Trophoblast cell (in vitro differentiated cells and primary cell): ENCODE results near the gene JAML.

Source experiments
- DNase-seq, 2 donors: peaks; one replicate each; pipeline ENCODE4 v3.0.0-alpha.2; 2016
- H2AFZ ChIP-seq: 2 replicates; pipeline ENCODE4 v1.6.1; 2013; ENCODE audit warnings: low read length, moderate library complexity, mild to moderate bottlenecking; ENCODE audit not compliant: insufficient read depth, poor library complexity
- H2AK5ac ChIP-seq: 2 replicates; pipeline ENCODE4 v1.6.1; 2013; ENCODE audit warnings: mild to moderate bottlenecking, low read length
- H2BK120ac ChIP-seq: 2 replicates; pipeline ENCODE4 v1.6.1; 2013; ENCODE audit warnings: low read length, mild to moderate bottlenecking, moderate library complexity; ENCODE audit not compliant: insufficient read depth, poor library complexity
- H2BK12ac ChIP-seq: 2 replicates; pipeline ENCODE4 v1.6.1; 2013; ENCODE audit warnings: mild to moderate bottlenecking, low read length, moderate library complexity
- H2BK5ac ChIP-seq: 2 replicates; pipeline ENCODE4 v1.6.1; 2013; ENCODE audit warnings: low read length, low read depth, moderate library complexity, mild to moderate bottlenecking; ENCODE audit not compliant: poor library complexity
- H3K14ac ChIP-seq: 2 replicates; pipeline ENCODE4 v1.6.1; 2013; ENCODE audit warnings: mild to moderate bottlenecking, low read length
- H3K18ac ChIP-seq: 2 replicates; pipeline ENCODE4 v1.6.1; 2013; ENCODE audit warnings: mild to moderate bottlenecking, low read length
- H3K23ac ChIP-seq: 2 replicates; pipeline ENCODE4 v1.6.1; 2013; ENCODE audit warnings: low read length
- H3K27ac ChIP-seq: 2 replicates; pipeline ENCODE4 v1.5.1; 2013; ENCODE audit warnings: low read depth, mild to moderate bottlenecking, inconsistent platforms, low read length, moderate library complexity
- H3K27me3 ChIP-seq: 2 replicates; pipeline ENCODE4 v1.6.1; 2013; ENCODE audit warnings: inconsistent platforms, mild to moderate bottlenecking, low read length, moderate library complexity; ENCODE audit not compliant: insufficient read depth
- H3K36me3 ChIP-seq, 2 experiments: 1 replicate in 1 of 2; 2 replicates in 1 of 2; pipeline ENCODE4 v1.6.1; 2013; ENCODE audit warnings: low read length in 2 of 2, mild to moderate bottlenecking in 2 of 2, moderate library complexity in 1 of 2; ENCODE audit not compliant: insufficient read depth in 2 of 2, control insufficient read depth in 1 of 2
- H3K4ac ChIP-seq: 2 replicates; pipeline ENCODE4 v1.6.1; 2013; ENCODE audit warnings: low read depth, mild to moderate bottlenecking, low read length, moderate library complexity
- H3K4me1 ChIP-seq, 2 experiments: 1 replicate in 1 of 2; 2 replicates in 1 of 2; pipeline ENCODE4 v1.6.1; 2013; ENCODE audit warnings: low read length in 2 of 2, mild to moderate bottlenecking in 2 of 2, moderate library complexity in 1 of 2; ENCODE audit not compliant: insufficient read depth in 2 of 2, control insufficient read depth in 1 of 2
- H3K4me2 ChIP-seq: 2 replicates; pipeline ENCODE4 v1.6.1; 2013; ENCODE audit warnings: inconsistent platforms, mild to moderate bottlenecking, low read length, moderate library complexity
- H3K4me3 ChIP-seq: 2 replicates; pipeline ENCODE4 v1.5.1; 2013; ENCODE audit warnings: mild to moderate bottlenecking, low read depth, low read length, inconsistent platforms
- H3K79me1 ChIP-seq: one replicate; pipeline ENCODE4 v1.6.1; 2013; ENCODE audit warnings: low read length
- H3K79me2 ChIP-seq: 2 replicates; pipeline ENCODE4 v1.6.1; 2013; ENCODE audit warnings: low read length, mild to moderate bottlenecking; ENCODE audit not compliant: control insufficient read depth, insufficient read depth, poor library complexity
- H3K9ac ChIP-seq: 2 replicates; pipeline ENCODE4 v1.6.1; 2013; ENCODE audit warnings: mild to moderate bottlenecking, low read length
- H3K9me3 ChIP-seq: 2 replicates; pipeline ENCODE4 v1.6.1; 2013; ENCODE audit warnings: low read depth, mild to moderate bottlenecking, control low read depth, inconsistent platforms, low read length; ENCODE audit not compliant: insufficient read depth
- H4K12ac ChIP-seq: 2 replicates; pipeline ENCODE4 v1.6.1; 2013; ENCODE audit warnings: low read depth, mild to moderate bottlenecking, low read length, moderate library complexity
- H4K8ac ChIP-seq: 2 replicates; pipeline ENCODE4 v1.6.1; 2013; ENCODE audit warnings: low read depth, mild to moderate bottlenecking, low read length, moderate library complexity
- H4K91ac ChIP-seq: one replicate; pipeline ENCODE4 v1.6.1; 2013; ENCODE audit warnings: low read depth, mild to moderate bottlenecking, low read length, moderate library complexity
- WGBS: extraction: QIAGEN DNeasy Blood & Tissue Kit; methylation state at CpG from one replicate; pipeline ENCODE4 v1.1.7; 2013; ENCODE audit warnings: missing lambda C conversion rate; ENCODE audit not compliant: insufficient read length, insufficient coverage; ENCODE audit errors: extremely low coverage; 5-methylcytosine and 5-hydroxymethylcytosine counted together

The JAML gene

GRCh38 chr11:118200497-118200896 lies 24.3 kb downstream of the JAML start:
- Histone ChIP-seq H3K79me2 (no peaks in the 10 kb centered on the region), H4K12ac (no peak overlapping the region), H3K27me3 (peaks cover 2% of the 10 kb centered on the region), H3K27ac (no peak overlapping the region), H2AFZ (no peak overlapping the region), H3K18ac (no peak overlapping the region), H2BK12ac (no peak overlapping the region), H2AK5ac (no peak overlapping the region), H3K4ac (no peak overlapping the region), H3K9ac (no peak overlapping the region), H2BK120ac (no peak overlapping the region), H3K36me3 (no peaks in the 10 kb centered on the region), H3K79me1 (no peaks in the 10 kb centered on the region), H2BK5ac (no peak overlapping the region), H4K91ac (no peak overlapping the region), H4K8ac (no peak overlapping the region), H3K14ac (no peak overlapping the region), H3K9me3 (no peaks in the 10 kb centered on the region), H3K4me2 (no peak overlapping the region), H3K4me3 (no peak overlapping the region), H3K4me1 (no peaks in the 10 kb centered on the region), H3K23ac (no peak overlapping the region)
- DNase-seq = no peak
- no CpG with 5 or more reads among the region's 5 CpGs for WGBS

- Histone ChIP-seq H3K4me2 (no peak overlapping the region), H3K4ac (no peak overlapping the region)
- no CpG with 5 or more reads among the region's 6 CpGs for WGBS
Measured at GRCh38 chr11:118199135-118199534, 25.7 kb downstream of the JAML start.

GRCh38 chr11:118198370-118198769 lies 26.4 kb downstream of the JAML start:
- no peak overlapping the region for H4K12ac ChIP-seq
- no peak overlapping the region for H2BK120ac ChIP-seq
- no peak overlapping the region for H2AFZ ChIP-seq
- H3K27ac ChIP-seq = no peak overlapping the region
- H3K14ac ChIP-seq = no peak overlapping the region
- DNase-seq = peak; percentile 41 to 64
- WGBS = no CpG with 5 or more reads among the region's 9 CpGs
- H3K4me1 ChIP-seq = no peaks in the 10 kb centered on the region
- H3K4me3 ChIP-seq = no peak overlapping the region
- no peaks in the 10 kb centered on the region for H3K27me3 ChIP-seq
- H3K23ac ChIP-seq = no peak overlapping the region
- H4K91ac ChIP-seq = no peak overlapping the region
- H3K4ac ChIP-seq = no peak overlapping the region
- H3K4me2 ChIP-seq = no peak overlapping the region
- H3K36me3 ChIP-seq = no peaks in the 10 kb centered on the region
- H2BK5ac ChIP-seq = no peak overlapping the region
- no peaks in the 10 kb centered on the region for H3K79me1 ChIP-seq
- H3K9me3 ChIP-seq = no peaks in the 10 kb centered on the region
- H2BK12ac ChIP-seq = no peak overlapping the region
- no peaks in the 10 kb centered on the region for H3K79me2 ChIP-seq
- H3K9ac ChIP-seq = no peak overlapping the region
- no peak overlapping the region for H4K8ac ChIP-seq
- no peak overlapping the region for H2AK5ac ChIP-seq
- no peak overlapping the region for H3K18ac ChIP-seq

More at GRCh38 chr11:118199135-118199534, 25.7 kb downstream of the JAML start:
- Histone ChIP-seq H3K36me3 (no peaks in the 10 kb centered on the region), H2AK5ac (no peak overlapping the region), H2BK12ac (no peak overlapping the region), H3K27ac (no peak overlapping the region), H3K79me1 (no peaks in the 10 kb centered on the region), H3K14ac (no peak overlapping the region), H3K23ac (no peak overlapping the region), H3K4me3 (no peak overlapping the region), H3K79me2 (no peaks in the 10 kb centered on the region), H3K9me3 (no peaks in the 10 kb centered on the region), H2AFZ (no peak overlapping the region), H2BK120ac (no peak overlapping the region), H3K27me3 (peaks cover 2% of the 10 kb centered on the region), H4K91ac (no peak overlapping the region), H4K8ac (no peak overlapping the region), H3K18ac (no peak overlapping the region), H3K9ac (no peak overlapping the region), H3K4me1 (no peaks in the 10 kb centered on the region), H4K12ac (no peak overlapping the region), H2BK5ac (no peak overlapping the region)
- no peak for DNase-seq

- Histone ChIP-seq H2BK12ac (no peak overlapping the region), H4K12ac (no peak overlapping the region), H4K8ac (no peak overlapping the region), H3K14ac (no peak overlapping the region), H3K36me3 (no peaks in the 10 kb centered on the region), H3K27me3 (no peaks in the 10 kb centered on the region), H3K9me3 (no peaks in the 10 kb centered on the region), H3K23ac (no peak overlapping the region), H4K91ac (no peak overlapping the region), H3K4me3 (no peak overlapping the region), H3K79me1 (no peaks in the 10 kb centered on the region), H2BK120ac (no peak overlapping the region), H3K27ac (no peak overlapping the region), H2AFZ (no peak overlapping the region), H3K18ac (no peak overlapping the region), H3K4ac (no peak overlapping the region), H3K9ac (no peak overlapping the region), H2BK5ac (no peak overlapping the region), H3K4me2 (no peak overlapping the region), H3K4me1 (no peaks in the 10 kb centered on the region), H3K79me2 (no peaks in the 10 kb centered on the region), H2AK5ac (no peak overlapping the region)
- DNase-seq = no peak
- WGBS = no CpG with 5 or more reads among the region's 10 CpGs
Measured at GRCh38 chr11:118194835-118195627, 29.8 kb downstream of the JAML start.
